Activated T-cell treated with anti-CD3 and anti-CD28 coated beads, Interleukin-2, amount 50 U/mL, for 72 hours (primary cell): Measurements from ENCODE around the gene JARID2. TPM values are rescaled to one million over a fixed set of nuclear protein-coding genes. Genes with fewer than 3 reads are reported as not detected.

Experiments used
- ATAC-seq, 2 donors: fragments of 150-1000 bp; cut with Tn5 transposase; replicated peaks in 1 of 2; 2 replicates each; pipeline ENCODE4 v1.10.0; 2021; ENCODE audit warnings: moderate library complexity in 2 of 2, mild to moderate bottlenecking in 1 of 2
- DNase-seq, 2 donors: peaks; one replicate each; pipeline ENCODE4 v3.0.0; 2021 to 2022; ENCODE audit warnings: mixed read lengths in 1 of 2
- H3K27ac Mint-ChIP-seq: one replicate; pipeline ENCODE4 v1.8.0; 2022; ENCODE audit warnings: mild to moderate bottlenecking, moderate library complexity, mixed read lengths
- H3K27me3 Mint-ChIP-seq: one replicate; pipeline ENCODE4 v1.8.0; 2022; ENCODE audit warnings: low read depth, mixed read lengths
- H3K36me3 Mint-ChIP-seq, 2 donors: one replicate each; pipeline ENCODE4 v1.8.0; 2022; ENCODE audit warnings: mixed read lengths in 2 of 2, mild to moderate bottlenecking in 1 of 2; ENCODE audit not compliant: insufficient read depth in 2 of 2
- H3K4me1 Mint-ChIP-seq: one replicate; pipeline ENCODE4 v1.8.0; 2022; ENCODE audit warnings: low read depth, mixed read lengths
- H3K4me3 Mint-ChIP-seq, 2 donors: one replicate each; pipeline ENCODE4 v1.8.0; 2022; ENCODE audit warnings: mild to moderate bottlenecking in 2 of 2, mixed read lengths in 2 of 2, moderate library complexity in 2 of 2
- H3K9me3 Mint-ChIP-seq, 2 donors: one replicate each; pipeline ENCODE4 v1.8.0; 2022; ENCODE audit warnings: mixed read lengths in 2 of 2
- total RNA-seq, 2 donors: library from RNA; stranded (reverse); gene quantifications; one replicate each; pipeline ENCODE4 v1.2.3, GENCODE V29; 2022

The JARID2 gene
- total RNA-seq, 2 donors from 2014 or later, result 37.9 to 53.0 TPM

GRCh38 chr6:15522026-15522425 lies 276.2 kb downstream of the JARID2 start:
- Mint-ChIP-seq H3K4me1 (peaks cover 25% of the 10 kb centered on the region), H3K9me3 (peaks cover 0 to 5% of the 10 kb centered on the region in 2 donors), H3K36me3 (peaks cover 12 to 37% of the 10 kb centered on the region in 2 donors), H3K27me3 (no peaks in the 10 kb centered on the region), H3K4me3 (no peak overlapping the region), H3K27ac (peak overlapping the region; percentile 67)
- no peak for DNase-seq
- ATAC-seq, result no peak

DNA sequence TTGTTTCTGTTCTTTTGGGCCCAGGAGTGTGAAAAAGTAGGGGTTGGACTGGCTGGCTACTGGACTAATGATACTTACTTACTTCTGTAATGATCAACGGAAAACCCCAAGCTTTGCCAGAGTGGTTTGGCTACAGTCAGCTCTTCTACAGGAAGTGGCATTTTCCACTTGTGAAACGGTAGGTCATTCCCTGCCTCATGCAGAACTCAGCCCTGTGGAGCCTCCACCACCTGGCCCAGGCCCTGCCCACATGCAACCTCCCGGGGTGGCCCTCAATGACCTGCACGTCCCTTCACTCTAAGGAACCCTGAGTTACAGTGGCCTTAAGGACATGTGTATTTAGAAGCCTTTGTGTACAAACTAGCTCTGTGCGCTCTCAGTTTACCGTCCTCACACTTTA lies 276.6 kb downstream of the JARID2 start:
- peaks cover 0 to 5% of the 10 kb centered on the region in 2 donors for H3K9me3 Mint-ChIP-seq
- no peak overlapping the region for H3K4me3 Mint-ChIP-seq
- peak overlapping the region; percentile 67 for H3K27ac Mint-ChIP-seq
- peaks cover 12 to 39% of the 10 kb centered on the region in 2 donors for H3K36me3 Mint-ChIP-seq
- DNase-seq, result no peak
- peaks cover 25% of the 10 kb centered on the region for H3K4me1 Mint-ChIP-seq
- no peaks in the 10 kb centered on the region for H3K27me3 Mint-ChIP-seq
- ATAC-seq, result peak; percentile 25 to 27

- DNase-seq (no peak), ATAC-seq (no peak)
- H3K27me3 Mint-ChIP-seq, result no peaks in the 10 kb centered on the region
- peaks cover 25% of the 10 kb centered on the region for H3K4me1 Mint-ChIP-seq
- H3K27ac Mint-ChIP-seq, result peak overlapping the region; percentile 67
- H3K4me3 Mint-ChIP-seq, result no peak overlapping the region
- H3K9me3 Mint-ChIP-seq, result peaks cover 0 to 5% of the 10 kb centered on the region in 2 donors
- peaks cover 13 to 39% of the 10 kb centered on the region in 2 donors for H3K36me3 Mint-ChIP-seq
Measured at GRCh38 chr6:15522856-15523529, 277.1 kb downstream of the JARID2 start.

DNA sequence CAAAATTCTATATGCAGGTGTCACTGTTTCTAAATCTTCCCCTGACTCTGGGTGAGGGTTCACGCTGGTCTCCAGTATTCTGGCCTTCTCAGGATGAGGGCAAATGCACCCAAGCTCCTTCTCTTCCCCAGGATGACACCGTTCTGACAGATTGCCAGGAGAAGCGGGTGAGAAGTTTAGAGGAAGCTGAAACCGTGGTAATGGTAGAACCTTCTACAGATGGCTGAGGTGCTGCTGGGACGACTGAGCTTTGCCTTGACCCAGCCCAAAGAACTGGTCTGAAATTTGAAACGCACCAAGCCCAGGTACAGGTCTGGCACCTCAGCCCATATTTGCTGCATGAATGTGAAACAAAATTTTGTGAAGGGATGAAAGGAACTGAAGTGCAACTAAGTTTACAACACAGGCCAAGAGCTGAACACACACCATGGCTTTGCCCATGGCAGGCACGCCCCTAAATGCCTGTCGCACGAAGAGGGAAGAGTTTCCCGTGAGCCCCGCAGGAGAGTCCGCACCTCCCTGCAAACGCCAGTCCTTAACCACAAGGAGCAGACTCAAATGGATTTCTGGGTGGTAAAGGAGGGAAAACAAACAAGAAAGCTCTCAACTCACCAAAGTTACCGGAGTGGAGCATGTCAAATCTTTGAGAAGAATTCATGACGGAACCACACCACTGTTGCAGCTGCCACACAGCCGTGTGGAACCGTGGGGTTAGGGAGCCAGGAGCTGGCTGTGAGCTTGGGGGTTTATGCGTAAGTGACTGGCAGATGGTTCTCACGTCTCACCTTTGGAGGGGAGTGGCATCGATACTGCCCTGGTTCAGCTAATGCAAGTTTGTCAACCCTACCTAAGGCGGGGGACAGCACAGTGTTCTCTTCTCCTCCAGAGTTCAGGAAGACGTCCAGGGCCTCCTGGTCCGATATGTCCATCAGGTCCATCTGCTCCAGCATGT lies 278.1 kb downstream of the JARID2 start:
- H3K4me1 Mint-ChIP-seq, result peaks cover 25% of the 10 kb centered on the region
- ATAC-seq, result no peak
- peaks cover 0 to 5% of the 10 kb centered on the region in 2 donors for H3K9me3 Mint-ChIP-seq
- peaks cover 10 to 39% of the 10 kb centered on the region in 2 donors for H3K36me3 Mint-ChIP-seq
- DNase-seq, result no peak
- no peak overlapping the region for H3K4me3 Mint-ChIP-seq
- H3K27me3 Mint-ChIP-seq, result no peaks in the 10 kb centered on the region
- H3K27ac Mint-ChIP-seq, result peak overlapping the region; percentile 38

DNA sequence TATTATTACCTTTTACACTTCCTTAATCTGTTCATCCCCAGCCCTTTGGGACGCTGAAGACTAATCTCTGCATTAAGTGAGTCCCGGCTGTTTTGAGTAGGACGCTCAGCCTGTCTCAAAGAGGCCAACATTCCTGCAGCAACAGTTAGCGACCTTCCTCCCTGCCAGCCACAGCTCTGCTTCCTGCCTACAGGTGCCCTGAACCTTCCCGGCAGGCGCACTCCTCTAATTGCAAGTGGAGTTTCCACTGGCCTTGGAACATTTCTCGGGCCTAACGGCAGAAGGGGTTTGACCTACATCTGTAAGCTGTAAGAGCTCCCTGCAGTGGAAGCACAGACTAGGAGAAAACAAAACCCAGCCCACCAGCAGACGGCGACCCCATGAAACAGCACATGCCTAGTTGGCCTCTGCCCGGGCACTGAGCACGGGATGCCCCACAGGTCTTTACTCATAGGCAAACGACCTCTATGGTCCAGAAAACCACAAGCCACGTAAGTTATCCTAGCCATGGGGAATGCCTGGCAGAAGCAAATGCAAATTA lies 279.1 kb downstream of the JARID2 start:
- H3K36me3 Mint-ChIP-seq, result peaks cover 10 to 34% of the 10 kb centered on the region in 2 donors
- H3K9me3 Mint-ChIP-seq, result peaks cover 0 to 5% of the 10 kb centered on the region in 2 donors

DNA sequence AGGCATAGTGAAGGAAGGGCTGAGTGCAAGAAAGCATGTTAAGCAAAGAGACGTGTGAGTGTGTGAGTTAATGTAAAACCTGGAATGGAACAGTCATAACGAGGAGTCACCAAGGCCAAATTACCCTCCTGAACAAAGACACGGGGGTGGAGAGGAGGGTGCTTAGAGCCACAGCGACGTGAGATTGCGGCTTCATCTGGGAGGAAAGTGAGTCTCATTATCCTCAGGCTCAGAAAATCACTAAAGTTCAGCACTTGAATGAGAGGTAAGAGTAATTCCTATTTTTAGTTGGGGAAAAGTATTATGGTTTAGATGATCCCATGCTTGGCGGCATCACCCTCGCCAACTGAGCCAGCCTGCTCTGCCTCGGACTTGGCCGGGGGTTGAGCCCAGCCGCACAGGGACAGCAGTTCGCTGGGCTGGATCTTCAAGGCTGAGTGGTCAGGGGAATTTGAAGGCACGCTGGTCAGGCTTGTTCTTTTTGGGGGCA lies 280.4 kb downstream of the JARID2 start:
- H3K36me3 Mint-ChIP-seq, result peaks cover 13 to 28% of the 10 kb centered on the region in 2 donors
- ATAC-seq (peak in 1 of 2 donors; percentile 49), DNase-seq (no peak)
- H3K27me3 Mint-ChIP-seq, result no peaks in the 10 kb centered on the region
- peaks cover 0 to 5% of the 10 kb centered on the region in 2 donors for H3K9me3 Mint-ChIP-seq
- H3K27ac Mint-ChIP-seq, result peak overlapping the region; percentile 36
- H3K4me3 Mint-ChIP-seq, result no peak overlapping the region
- H3K4me1 Mint-ChIP-seq, result peaks cover 30% of the 10 kb centered on the region

More for the DNA sequence above, 279.1 kb downstream of the JARID2 start:
- no peak for DNase-seq
- Mint-ChIP-seq H3K27me3 (no peaks in the 10 kb centered on the region), H3K4me3 (no peak overlapping the region), H3K27ac (peak overlapping the region; percentile 70), H3K4me1 (peaks cover 25% of the 10 kb centered on the region)
- ATAC-seq, result no peak

- Mint-ChIP-seq H3K4me1 (peaks cover 16% of the 10 kb centered on the region), H3K9me3 (peaks cover 0 to 5% of the 10 kb centered on the region in 2 donors), H3K4me3 (no peak overlapping the region), H3K36me3 (peaks cover 13 to 27% of the 10 kb centered on the region in 2 donors), H3K27ac (no peak overlapping the region), H3K27me3 (no peaks in the 10 kb centered on the region)
- no peak for DNase-seq
- ATAC-seq, result peak in 1 of 2 donors; percentile 17
Measured at GRCh38 chr6:15527838-15528617, 282.2 kb downstream of the JARID2 start.

DNA sequence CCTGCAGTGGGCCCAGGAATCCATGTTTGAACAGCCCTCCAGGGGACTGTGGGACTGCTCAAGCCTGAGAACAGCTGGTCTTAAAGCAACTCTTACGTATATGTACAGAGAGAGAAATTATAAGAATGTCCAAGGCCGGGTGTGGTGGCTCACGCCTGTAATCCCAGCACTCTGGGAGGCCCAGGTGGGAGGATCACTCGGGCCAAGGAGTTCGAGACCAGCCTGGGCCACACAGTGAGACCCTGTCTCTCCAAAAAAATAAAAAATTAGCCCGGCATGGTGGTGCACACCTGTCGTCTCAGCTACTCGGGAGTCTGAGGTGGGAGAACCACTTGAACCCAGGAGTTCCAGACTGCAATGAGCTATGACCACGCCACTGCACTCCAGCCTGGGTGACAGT lies 283.0 kb downstream of the JARID2 start:
- peaks cover 13 to 24% of the 10 kb centered on the region in 2 donors for H3K36me3 Mint-ChIP-seq
- no peak overlapping the region for H3K27ac Mint-ChIP-seq
- ATAC-seq (peak in 1 of 2 donors; percentile 12), DNase-seq (no peak)
- peaks cover 18% of the 10 kb centered on the region for H3K4me1 Mint-ChIP-seq
- H3K27me3 Mint-ChIP-seq, result no peaks in the 10 kb centered on the region
- no peak overlapping the region for H3K4me3 Mint-ChIP-seq
- peaks cover 0 to 5% of the 10 kb centered on the region in 2 donors for H3K9me3 Mint-ChIP-seq

- Mint-ChIP-seq H3K27ac (no peak overlapping the region), H3K36me3 (peaks cover 9 to 19% of the 10 kb centered on the region in 2 donors)
Measured at GRCh38 chr6:15530411-15530810, 284.5 kb downstream of the JARID2 start.

GRCh38 chr6:15531973-15532372 lies 286.1 kb downstream of the JARID2 start:
- Mint-ChIP-seq H3K27me3 (no peaks in the 10 kb centered on the region), H3K4me1 (peaks cover 9% of the 10 kb centered on the region), H3K4me3 (no peak overlapping the region), H3K9me3 (no peaks in the 10 kb centered on the region), H3K27ac (no peak overlapping the region), H3K36me3 (peaks cover 5 to 13% of the 10 kb centered on the region in 2 donors)
- no peak for ATAC-seq
- no peak for DNase-seq

More at GRCh38 chr6:15530411-15530810, 284.5 kb downstream of the JARID2 start:
- peaks cover 18% of the 10 kb centered on the region for H3K4me1 Mint-ChIP-seq
- H3K9me3 Mint-ChIP-seq, result peaks cover 0 to 5% of the 10 kb centered on the region in 2 donors
- DNase-seq (no peak), ATAC-seq (no peak)
- H3K4me3 Mint-ChIP-seq, result no peak overlapping the region
- no peaks in the 10 kb centered on the region for H3K27me3 Mint-ChIP-seq

DNA sequence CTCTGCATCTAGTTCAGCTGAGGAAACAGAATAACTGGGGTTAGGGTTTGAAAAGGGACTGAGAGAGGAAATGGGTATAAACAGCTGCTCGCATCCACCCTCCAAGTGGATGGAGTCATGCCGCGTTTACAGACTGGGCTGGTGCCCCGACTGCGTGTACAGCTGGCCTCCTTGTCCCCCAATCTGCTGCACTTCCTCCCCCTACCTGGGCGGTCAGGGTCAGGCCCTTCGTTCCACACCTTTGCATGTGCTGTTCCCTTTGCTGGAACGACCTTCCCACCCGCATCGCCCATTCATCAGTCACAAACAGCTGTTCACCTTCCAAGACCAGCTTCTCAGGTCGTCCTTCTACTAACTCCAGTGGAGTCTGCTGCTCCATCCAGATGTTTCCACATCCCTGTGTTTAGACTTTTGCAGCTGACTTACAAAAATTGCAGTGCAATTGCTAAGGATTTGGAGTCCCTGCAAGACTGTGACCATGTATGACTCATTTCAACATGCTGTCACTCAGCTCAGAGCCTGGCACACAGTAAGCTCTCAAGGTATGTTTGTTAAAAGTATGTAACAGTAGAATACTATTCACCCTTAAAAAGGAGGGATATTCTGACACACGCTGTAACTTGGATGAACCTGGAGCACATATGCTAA lies 287.6 kb downstream of the JARID2 start:
- Mint-ChIP-seq H3K27ac (no peak overlapping the region), H3K36me3 (peaks cover 3 to 9% of the 10 kb centered on the region in 2 donors), H3K4me3 (no peak overlapping the region), H3K27me3 (no peaks in the 10 kb centered on the region), H3K4me1 (peaks cover 9% of the 10 kb centered on the region), H3K9me3 (no peaks in the 10 kb centered on the region)
- DNase-seq (no peak), ATAC-seq (no peak)

DNA sequence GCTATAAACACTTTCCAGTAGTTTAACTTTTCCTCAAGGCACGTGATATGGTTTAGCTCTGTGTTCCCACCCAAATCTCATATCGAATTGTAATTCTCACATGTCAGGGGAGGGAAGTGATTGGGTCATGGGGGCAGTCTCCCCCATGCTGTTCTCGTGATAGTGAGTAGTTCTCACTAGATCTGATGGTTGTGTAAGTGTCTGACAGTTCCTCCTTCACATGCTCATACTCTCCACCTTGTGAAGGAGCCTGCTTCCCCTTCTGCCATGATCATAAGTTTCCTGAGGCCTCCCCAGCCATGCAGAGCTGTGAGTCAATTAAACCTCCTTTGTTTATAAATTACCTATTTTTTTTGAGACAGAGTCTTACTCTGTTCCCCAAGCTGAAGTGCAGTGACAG lies 289.1 kb downstream of the JARID2 start:
- no peaks in the 10 kb centered on the region for H3K9me3 Mint-ChIP-seq
- no peak overlapping the region for H3K4me3 Mint-ChIP-seq
- ATAC-seq (no peak), DNase-seq (no peak)
- peak overlapping the region; percentile 20 for H3K27ac Mint-ChIP-seq
- H3K27me3 Mint-ChIP-seq, result no peaks in the 10 kb centered on the region
- peaks cover 3 to 9% of the 10 kb centered on the region in 2 donors for H3K36me3 Mint-ChIP-seq
- H3K4me1 Mint-ChIP-seq, result peaks cover 9% of the 10 kb centered on the region
